DND-41 (cell line): ENCODE measurements around the gene PMPCA.

Source experiments
- ATAC-seq: fragments of 200-7000 bp; cut with Tn5 transposase; 3 replicates; pipeline ENCODE4 v1.9.1; 2021; ENCODE audit warnings: low read depth; ENCODE audit not compliant: insufficient read depth
- DNase-seq: peaks from one replicate; pipeline ENCODE4 v3.0.0-alpha.2; 2020
- H2AFZ ChIP-seq: 2 replicates; pipeline ENCODE4 v1.6.0; 2012; ENCODE audit warnings: low read depth, low read length
- H3K27ac ChIP-seq: 2 replicates; pipeline ENCODE4 v1.5.1; 2012; ENCODE audit warnings: low read length, inconsistent platforms
- H3K27me3 ChIP-seq: fragments of 200-600 bp; sonication (generic); 2 replicates; pipeline ENCODE4 v1.6.0; 2012; ENCODE audit warnings: low read length, mild to moderate bottlenecking, inconsistent platforms; ENCODE audit not compliant: insufficient read depth, poor library complexity
- H3K36me3 ChIP-seq: 2 replicates; pipeline ENCODE4 v1.5.1; 2012; ENCODE audit warnings: low read length, inconsistent platforms; ENCODE audit not compliant: insufficient read depth
- H3K4me1 ChIP-seq: 2 replicates; pipeline ENCODE4 v1.5.1; 2012; ENCODE audit warnings: mild to moderate bottlenecking, low read length; ENCODE audit not compliant: insufficient read depth
- H3K4me2 ChIP-seq: 2 replicates; pipeline ENCODE4 v1.6.0; 2012; ENCODE audit warnings: mild to moderate bottlenecking, moderate library complexity, low read length, inconsistent platforms; ENCODE audit not compliant: insufficient read depth
- H3K4me3 ChIP-seq, 2 experiments: fragments of 200-600 bp in 1 of 2; shearing (Covaris generic) in 1 of 2; 2 replicates each; pipeline ENCODE4 v1.5.1; 2012 to 2016; ENCODE audit warnings: inconsistent platforms in 2 of 2, low read length in 2 of 2, mild to moderate bottlenecking in 2 of 2, low read depth in 1 of 2, moderate library complexity in 1 of 2
- H3K79me2 ChIP-seq: 2 replicates; pipeline ENCODE4 v1.6.0; 2012; ENCODE audit warnings: low read length, inconsistent platforms; ENCODE audit not compliant: insufficient read depth
- H3K9ac ChIP-seq: 2 replicates; pipeline ENCODE4 v1.6.0; 2012; ENCODE audit warnings: low read depth, mild to moderate bottlenecking, inconsistent platforms, low read length, moderate library complexity
- H3K9me3 ChIP-seq: 2 replicates; pipeline ENCODE4 v1.5.1; 2012; ENCODE audit warnings: low read length, moderate library complexity, mild to moderate bottlenecking, inconsistent platforms; ENCODE audit not compliant: insufficient read depth, severe bottlenecking
- H4K20me1 ChIP-seq: 2 replicates; pipeline ENCODE4 v1.6.0; 2012; ENCODE audit warnings: low read length; ENCODE audit not compliant: insufficient read depth
- EZH2 ChIP-seq: IDR thresholded peaks from 3 replicates; pipeline ENCODE4 v1.6.1; 2012; ENCODE audit warnings: borderline replicate concordance, low read depth, mild to moderate bottlenecking, moderate library complexity, low read length, inconsistent platforms; ENCODE audit not compliant: severe bottlenecking
- TF ChIP-seq, protein P1 (sequence below): IDR thresholded peaks from 2 replicates; pipeline ENCODE4 v1.5.1; 2012; ENCODE audit warnings: borderline replicate concordance, low read length, moderate library complexity, mild to moderate bottlenecking; ENCODE audit not compliant: poor library complexity, severe bottlenecking; ENCODE audit errors: extremely low read depth

Gene PMPCA

DNA sequence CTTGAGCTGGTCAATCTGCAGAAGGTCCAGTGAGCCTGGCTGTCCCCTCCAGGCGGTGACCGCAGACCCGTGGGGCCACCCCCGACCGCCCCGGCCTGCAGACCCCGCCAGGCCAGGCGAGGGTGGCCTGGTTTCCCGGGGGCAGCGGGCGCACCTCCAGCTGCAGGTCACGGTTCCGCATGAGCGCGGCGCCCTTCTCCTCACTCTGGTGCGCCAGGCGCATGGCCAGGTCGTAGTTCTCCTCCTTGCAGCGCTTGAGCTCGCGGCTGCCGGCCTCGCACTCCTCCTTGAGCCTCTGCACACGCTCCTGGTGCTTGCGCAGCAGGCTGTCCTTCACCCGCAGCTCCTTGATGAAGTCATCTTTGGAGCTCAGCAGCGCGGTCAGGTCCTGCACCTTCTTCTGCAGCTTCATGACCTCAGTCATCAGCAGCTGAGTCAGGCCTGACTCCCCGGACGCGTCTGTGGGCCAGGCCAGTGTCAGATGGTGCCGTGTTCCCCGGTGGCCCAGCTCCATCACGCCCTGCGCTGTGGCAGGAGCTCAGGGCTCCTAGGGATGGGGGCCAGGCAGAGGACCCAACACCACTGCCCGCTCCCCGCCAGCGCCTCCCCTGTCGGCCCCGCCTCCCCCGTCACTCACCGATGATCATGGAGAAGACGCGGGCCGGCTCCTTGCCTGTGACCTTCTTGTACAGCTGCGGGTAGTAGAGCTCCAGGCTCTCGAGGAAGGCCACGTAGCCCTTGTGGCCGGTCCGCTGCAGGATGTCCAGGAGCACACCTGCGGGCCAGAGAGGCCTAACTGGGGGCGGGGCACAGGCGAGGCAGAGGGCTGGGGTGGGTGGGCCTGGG, 39.5 kb upstream of the PMPCA start:
- Histone ChIP-seq H3K27me3 (no peaks in the 10 kb centered on the region), H3K36me3 (peaks cover 9% of the 10 kb centered on the region; the same call in 1 of the 2 replicates), H3K4me2 (no peak overlapping the region), H3K79me2 (peaks cover 2% of the 10 kb centered on the region; the same call in 1 of the 2 replicates), H4K20me1 (peaks cover 33% of the 10 kb centered on the region), H3K27ac (no peak overlapping the region), H2AFZ (no peak overlapping the region), H3K9ac (no peak overlapping the region), H3K9me3 (no peaks in the 10 kb centered on the region), H3K4me3 (no peak overlapping the region), H3K4me1 (no peaks in the 10 kb centered on the region)
- DNase-seq (no peak), ATAC-seq (no peak)
- no peak for TF ChIP-seq EZH2
- TF ChIP-seq, protein P1, sequence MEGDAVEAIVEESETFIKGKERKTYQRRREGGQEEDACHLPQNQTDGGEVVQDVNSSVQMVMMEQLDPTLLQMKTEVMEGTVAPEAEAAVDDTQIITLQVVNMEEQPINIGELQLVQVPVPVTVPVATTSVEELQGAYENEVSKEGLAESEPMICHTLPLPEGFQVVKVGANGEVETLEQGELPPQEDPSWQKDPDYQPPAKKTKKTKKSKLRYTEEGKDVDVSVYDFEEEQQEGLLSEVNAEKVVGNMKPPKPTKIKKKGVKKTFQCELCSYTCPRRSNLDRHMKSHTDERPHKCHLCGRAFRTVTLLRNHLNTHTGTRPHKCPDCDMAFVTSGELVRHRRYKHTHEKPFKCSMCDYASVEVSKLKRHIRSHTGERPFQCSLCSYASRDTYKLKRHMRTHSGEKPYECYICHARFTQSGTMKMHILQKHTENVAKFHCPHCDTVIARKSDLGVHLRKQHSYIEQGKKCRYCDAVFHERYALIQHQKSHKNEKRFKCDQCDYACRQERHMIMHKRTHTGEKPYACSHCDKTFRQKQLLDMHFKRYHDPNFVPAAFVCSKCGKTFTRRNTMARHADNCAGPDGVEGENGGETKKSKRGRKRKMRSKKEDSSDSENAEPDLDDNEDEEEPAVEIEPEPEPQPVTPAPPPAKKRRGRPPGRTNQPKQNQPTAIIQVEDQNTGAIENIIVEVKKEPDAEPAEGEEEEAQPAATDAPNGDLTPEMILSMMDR = no peak

DNA sequence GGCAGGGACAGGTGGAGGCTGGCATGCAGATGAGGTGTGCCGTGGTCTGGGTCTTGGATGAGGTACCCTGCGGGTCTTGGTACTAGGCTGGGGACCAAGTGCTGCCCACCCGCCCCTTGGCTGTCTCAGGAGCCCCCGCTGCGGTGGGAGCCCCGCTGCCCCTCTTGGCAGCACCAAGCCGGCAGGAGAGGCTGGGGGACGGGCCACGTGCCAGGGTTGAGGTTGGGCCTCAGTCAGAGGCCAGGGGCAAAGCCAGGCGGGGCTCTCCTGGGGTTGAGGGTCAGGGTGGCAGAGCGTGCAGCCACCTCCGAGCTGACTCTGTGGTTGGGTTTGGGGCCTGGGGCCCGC, 39.0 kb upstream of the PMPCA start:
- Histone ChIP-seq H3K4me1 (no peaks in the 10 kb centered on the region), H3K27ac (no peak overlapping the region), H3K4me3 (no peak overlapping the region), H3K4me2 (no peak overlapping the region), H4K20me1 (peaks cover 27% of the 10 kb centered on the region), H3K9ac (no peak overlapping the region), H3K9me3 (no peaks in the 10 kb centered on the region), H3K27me3 (no peaks in the 10 kb centered on the region), H2AFZ (no peak overlapping the region), H3K36me3 (0 out of 2 replicates have a peak, but pooled peaks cover 4% of the 10 kb centered on the region), H3K79me2 (no peaks in the 10 kb centered on the region)
- TF ChIP-seq, protein P1 = no peak
- TF ChIP-seq EZH2 = no peak
- DNase-seq (no peak), ATAC-seq (no peak)

DNA sequence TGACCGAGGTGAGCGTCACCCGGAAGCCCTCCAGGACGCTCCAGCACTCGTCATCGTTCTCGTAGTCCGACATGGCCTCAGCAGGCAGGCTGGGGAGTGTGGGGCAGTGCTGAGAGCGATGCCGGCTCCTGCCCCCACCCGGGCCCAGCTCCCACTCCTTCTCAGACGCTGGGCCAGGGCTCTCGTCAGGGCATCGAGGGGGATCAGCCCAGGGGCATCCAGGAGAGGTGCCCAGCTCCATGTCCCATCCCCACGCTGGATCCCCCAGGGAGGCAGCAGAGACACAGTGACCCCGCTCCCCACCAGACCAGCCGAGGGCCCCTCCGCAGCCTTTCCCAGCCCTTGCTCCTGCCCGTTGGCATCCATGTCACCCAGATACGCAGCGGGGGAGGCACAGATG, 38.5 kb upstream of the PMPCA start:
- no peaks in the 10 kb centered on the region for H3K9me3 ChIP-seq
- no peak overlapping the region for H3K4me2 ChIP-seq
- H2AFZ ChIP-seq = no peak overlapping the region
- TF ChIP-seq, protein P1 = no peak
- TF ChIP-seq EZH2 = no peak
- H3K27ac ChIP-seq = no peak overlapping the region
- peaks cover 22% of the 10 kb centered on the region for H4K20me1 ChIP-seq
- H3K9ac ChIP-seq = no peak overlapping the region
- H3K27me3 ChIP-seq = no peaks in the 10 kb centered on the region
- no peak for ATAC-seq
- H3K4me3 ChIP-seq = no peak overlapping the region
- H3K4me1 ChIP-seq = no peaks in the 10 kb centered on the region
- 0 out of 2 replicates have a peak, but pooled peaks cover 4% of the 10 kb centered on the region for H3K36me3 ChIP-seq
- DNase-seq = no peak
- no peaks in the 10 kb centered on the region for H3K79me2 ChIP-seq
